Urinary bladder (tissue), 4 donors: ENCODE results near the gene CCDC83. TPM values are rescaled to one million over a fixed set of nuclear protein-coding genes. Genes with fewer than 3 reads are reported as not detected.

Experiments used
- DNase-seq: peaks from one replicate; pipeline ENCODE4 v3.0.0-alpha.2; 2015; ENCODE audit errors: extremely low spot score
- H3K27ac ChIP-seq: one replicate; pipeline ENCODE4 v1.5.1; 2013; ENCODE audit warnings: low read depth, mild to moderate bottlenecking, moderate library complexity
- H3K36me3 ChIP-seq: one replicate; pipeline ENCODE4 v1.6.1; 2013; ENCODE audit warnings: mild to moderate bottlenecking, moderate library complexity; ENCODE audit not compliant: insufficient read depth
- H3K4me1 ChIP-seq: one replicate; pipeline ENCODE4 v1.6.1; 2013; ENCODE audit warnings: mild to moderate bottlenecking, moderate library complexity; ENCODE audit not compliant: insufficient read depth
- H3K4me3 ChIP-seq: one replicate; pipeline ENCODE4 v1.5.1; 2013; ENCODE audit warnings: low read depth, low read length
- WGBS: extraction: QIAGEN DNeasy Blood & Tissue Kit; methylation state at CpG from one replicate; pipeline ENCODE4 v1.1.7; 2013; 5-methylcytosine and 5-hydroxymethylcytosine counted together
- polyA plus RNA-seq: library from polyadenylated mRNA; stranded (reverse); fragments of 200-250 nt; gene quantifications from one replicate; pipeline ENCODE4 v1.2.3, GENCODE V29; 2013
- total RNA-seq: library from RNA; depleted of rRNA; stranded (reverse); fragments of >200 nt; gene quantifications from one replicate; pipeline ENCODE4 v1.2.3, GENCODE V29; 2014
- donor health status: healthy with polysubstance abuse.
- donor health status: healthy.

CCDC83 gene
- total and polyA plus RNA-seq, 2 donors = not detected

DNA sequence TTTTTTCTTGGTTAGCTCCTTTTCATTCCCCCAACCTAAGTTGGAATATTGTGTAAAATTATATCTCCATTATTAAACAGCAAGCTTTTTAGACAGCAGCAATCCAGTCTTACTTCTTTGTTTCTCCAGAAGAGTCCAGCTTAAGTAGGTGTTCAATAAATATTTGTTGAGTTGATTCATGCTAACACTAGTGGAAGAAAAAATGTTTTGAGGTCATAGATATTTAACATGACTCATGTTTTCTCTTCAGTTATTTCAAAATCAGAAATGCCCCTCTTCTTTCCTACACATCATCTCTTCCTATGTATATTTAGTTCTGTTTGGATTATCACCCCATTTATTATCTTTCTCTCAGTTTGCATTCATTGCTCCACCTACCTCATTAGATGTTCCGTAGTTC lies 20.3 kb downstream of the CCDC83 start:
- H3K4me3 ChIP-seq = no peak overlapping the region
- no peaks in the 10 kb centered on the region for H3K36me3 ChIP-seq
- H3K27ac ChIP-seq = no peak overlapping the region
- H3K4me1 ChIP-seq = no peaks in the 10 kb centered on the region
- WGBS = 92% methylated on average over 1 of the region's 1 CpG
- DNase-seq = no peak

DNA sequence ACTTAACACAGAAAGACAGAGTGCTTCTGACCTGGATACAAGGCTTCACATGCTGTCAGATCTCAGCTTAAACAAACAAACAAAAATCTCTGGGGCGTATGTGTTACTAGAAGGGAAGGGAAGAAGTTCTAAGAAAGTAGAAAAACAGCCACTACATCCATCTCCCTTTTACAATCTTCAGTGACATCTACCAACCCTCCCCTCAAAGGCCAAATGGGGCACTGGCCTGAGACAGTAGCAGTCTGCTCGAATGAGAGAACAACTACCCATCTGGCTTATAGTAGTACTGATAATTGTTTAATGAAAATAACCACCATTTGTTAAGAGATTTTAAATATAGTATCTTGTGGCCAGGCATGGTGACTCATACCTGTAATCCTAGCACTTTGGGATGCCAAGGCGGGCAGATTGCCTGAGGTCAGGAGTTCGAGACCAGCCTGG lies 29.4 kb downstream of the CCDC83 start:
- H3K27ac ChIP-seq = no peak overlapping the region
- WGBS = 67% methylated on average over 4 of the region's 4 CpGs
- DNase-seq = no peak

DNA sequence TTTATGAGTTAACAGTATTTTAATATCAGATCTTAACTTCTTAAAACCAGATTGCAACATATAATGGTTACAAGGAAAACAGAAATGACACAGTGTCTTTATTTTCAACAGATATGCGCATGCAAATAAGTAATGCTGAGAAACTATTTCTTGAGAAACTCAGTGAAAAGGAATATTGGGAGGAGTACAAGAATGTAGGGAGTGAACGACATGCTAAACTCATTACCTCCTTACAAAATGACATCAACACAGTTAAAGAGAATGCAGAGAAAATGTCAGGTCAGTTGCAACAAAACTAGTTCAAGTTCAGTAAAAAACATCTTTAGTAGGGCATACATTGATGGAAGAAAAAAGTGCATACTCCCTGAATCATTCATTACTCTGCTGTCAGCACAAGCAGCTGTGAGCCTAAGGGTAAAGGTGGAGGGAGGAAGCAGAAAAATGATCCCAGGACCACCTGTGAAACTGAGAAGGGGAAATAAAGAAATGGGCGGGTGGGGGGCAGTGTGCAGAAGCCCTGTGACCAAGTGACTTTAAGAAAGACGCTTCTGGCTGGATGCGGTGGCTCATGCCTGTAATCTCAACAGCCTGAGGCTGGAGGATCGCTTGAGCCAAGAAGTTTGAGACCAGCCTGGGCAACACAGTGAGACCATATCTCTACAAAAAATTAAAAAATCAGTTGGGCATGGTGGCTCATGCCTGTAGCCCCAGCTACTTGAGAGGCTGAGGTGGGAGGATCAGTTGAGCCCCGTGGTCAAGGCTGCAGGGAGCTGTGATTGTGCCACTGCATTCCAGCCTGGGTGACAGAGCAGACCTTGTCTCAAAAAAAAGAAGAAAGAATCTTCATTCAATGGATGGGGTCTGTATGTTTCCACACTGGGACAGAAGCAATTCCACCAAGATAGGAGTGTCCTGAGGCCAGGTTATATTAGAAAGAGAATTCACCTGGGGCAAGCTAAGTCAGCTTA lies 31.2 kb downstream of the CCDC83 start:
- no peak for DNase-seq
- Histone ChIP-seq H3K4me3 (no peak overlapping the region), H3K4me1 (no peaks in the 10 kb centered on the region), H3K27ac (no peak overlapping the region), H3K36me3 (no peaks in the 10 kb centered on the region)
- 79% methylated on average over 7 of the region's 7 CpGs for WGBS

More for the DNA sequence above, 29.4 kb downstream of the CCDC83 start:
- H3K4me1 ChIP-seq = no peaks in the 10 kb centered on the region
- H3K4me3 ChIP-seq = no peak overlapping the region
- H3K36me3 ChIP-seq = no peaks in the 10 kb centered on the region

DNA sequence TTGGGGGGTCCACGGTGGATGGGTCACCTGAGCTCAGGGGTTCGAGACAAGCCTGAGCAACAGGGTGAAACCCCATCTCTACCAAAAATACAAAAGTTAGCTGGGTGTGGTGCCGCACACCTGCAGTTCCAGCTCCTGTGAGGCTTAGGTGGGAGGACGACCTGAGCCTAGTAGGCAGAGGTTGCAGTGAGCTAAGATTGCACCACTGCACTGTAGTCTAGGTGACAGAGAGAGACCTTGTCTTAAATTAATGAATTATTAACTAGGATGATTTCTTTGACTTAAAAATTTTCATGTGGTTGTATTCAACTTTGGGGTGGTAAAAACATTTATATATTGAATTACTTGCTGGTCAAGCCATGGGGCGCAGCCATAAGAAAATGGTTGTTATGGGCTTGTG lies 33.9 kb downstream of the CCDC83 start:
- no peaks in the 10 kb centered on the region for H3K36me3 ChIP-seq
- no peaks in the 10 kb centered on the region for H3K4me1 ChIP-seq
- no peak overlapping the region for H3K4me3 ChIP-seq
- WGBS = 88% methylated on average over 5 of the region's 5 CpGs
- H3K27ac ChIP-seq = no peak overlapping the region
- no peak for DNase-seq

DNA sequence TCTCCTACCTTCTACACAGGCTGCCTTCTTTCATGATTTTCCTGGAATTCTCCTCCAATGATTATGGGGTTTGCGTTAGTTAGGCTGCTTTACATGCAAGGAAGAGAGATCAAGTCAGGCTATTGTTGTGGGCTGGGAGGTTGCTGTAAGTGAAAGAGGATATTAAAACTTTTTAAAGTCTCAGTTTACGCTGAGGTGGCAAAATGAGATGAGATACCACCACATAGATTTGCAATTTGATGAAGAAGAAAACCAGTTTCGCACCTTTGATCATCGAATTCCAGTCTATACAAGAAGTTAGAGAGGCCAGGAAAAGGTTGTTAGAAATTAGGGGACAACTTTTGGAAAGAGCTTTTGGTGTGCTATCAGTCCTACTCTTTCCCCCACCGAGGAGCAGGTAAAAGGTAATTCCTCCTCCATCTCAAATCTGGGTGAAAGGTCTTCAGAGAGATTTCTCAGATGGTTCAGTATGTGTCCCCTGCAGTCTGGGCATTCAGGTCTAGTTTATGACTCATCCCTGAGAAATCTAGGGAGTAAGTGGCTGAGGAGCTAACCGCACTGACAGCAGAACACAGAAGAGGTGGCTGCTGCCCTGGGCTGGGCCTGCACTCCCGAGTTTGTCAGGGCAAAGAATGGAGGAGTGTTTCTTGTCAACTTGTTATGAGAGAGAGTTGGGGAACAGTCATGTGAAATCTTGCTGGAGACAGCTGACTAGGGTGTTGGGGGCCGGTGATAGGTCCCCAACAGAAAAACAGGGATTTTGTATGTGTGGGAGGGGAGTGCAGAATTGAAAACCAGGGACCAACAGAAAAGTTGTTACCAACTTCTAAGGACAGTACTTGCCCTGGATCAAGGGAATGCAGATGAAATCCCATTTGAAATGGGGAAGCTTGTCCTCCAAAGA lies 34.7 kb downstream of the CCDC83 start:
- 81% methylated on average over 8 of the region's 8 CpGs for WGBS
- no peak for DNase-seq

DNA sequence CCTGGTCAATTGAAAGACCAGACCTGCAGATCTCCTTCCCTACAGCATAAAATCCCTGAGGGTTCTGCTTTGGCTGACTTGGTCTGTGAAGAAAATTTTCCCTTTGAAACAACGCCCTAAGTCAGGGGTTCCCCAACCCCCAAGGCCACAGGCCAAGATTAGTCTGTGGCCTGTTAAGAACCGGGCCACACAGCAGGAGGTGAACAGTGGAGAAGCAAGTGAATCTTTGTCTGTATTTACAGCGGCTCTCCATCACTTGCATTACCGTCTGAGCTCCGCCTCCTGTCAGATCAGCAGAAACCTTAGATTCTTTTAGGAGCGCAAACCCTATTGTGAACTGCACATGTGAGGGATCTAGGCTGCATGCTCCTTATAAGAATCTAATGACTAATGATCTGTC lies 38.2 kb downstream of the CCDC83 start:
- Histone ChIP-seq H3K36me3 (no peaks in the 10 kb centered on the region), H3K27ac (no peak overlapping the region), H3K4me1 (no peaks in the 10 kb centered on the region), H3K4me3 (no peak overlapping the region)
- 63% methylated on average over 6 of the region's 6 CpGs for WGBS
- DNase-seq = no peak

More for the DNA sequence above, 34.7 kb downstream of the CCDC83 start:
- Histone ChIP-seq H3K4me3 (no peak overlapping the region), H3K27ac (no peak overlapping the region), H3K36me3 (no peaks in the 10 kb centered on the region), H3K4me1 (no peaks in the 10 kb centered on the region)

DNA sequence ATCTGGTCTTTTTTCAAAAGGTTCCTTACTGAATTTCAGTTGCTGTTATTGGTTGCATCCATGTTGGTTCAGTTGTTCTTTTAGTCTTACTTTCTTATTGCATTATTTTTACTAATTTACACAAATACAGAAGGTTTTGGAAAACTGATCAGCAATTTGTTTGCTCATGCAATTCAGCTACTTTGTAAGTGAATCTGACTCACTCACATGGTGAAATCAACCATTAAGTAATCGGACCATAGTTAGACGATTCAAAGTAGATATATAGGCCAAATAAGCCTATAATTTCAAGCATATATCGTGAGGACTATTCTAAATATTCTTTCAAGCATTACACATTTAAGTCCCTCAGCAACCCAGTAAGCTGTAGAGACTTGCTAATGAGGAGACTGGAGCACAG lies 41.7 kb downstream of the CCDC83 start:
- no peak for DNase-seq
- WGBS = 96% methylated on average over 3 of the region's 3 CpGs
- Histone ChIP-seq H3K27ac (no peak overlapping the region), H3K4me1 (no peaks in the 10 kb centered on the region), H3K36me3 (no peaks in the 10 kb centered on the region), H3K4me3 (no peak overlapping the region)

DNA sequence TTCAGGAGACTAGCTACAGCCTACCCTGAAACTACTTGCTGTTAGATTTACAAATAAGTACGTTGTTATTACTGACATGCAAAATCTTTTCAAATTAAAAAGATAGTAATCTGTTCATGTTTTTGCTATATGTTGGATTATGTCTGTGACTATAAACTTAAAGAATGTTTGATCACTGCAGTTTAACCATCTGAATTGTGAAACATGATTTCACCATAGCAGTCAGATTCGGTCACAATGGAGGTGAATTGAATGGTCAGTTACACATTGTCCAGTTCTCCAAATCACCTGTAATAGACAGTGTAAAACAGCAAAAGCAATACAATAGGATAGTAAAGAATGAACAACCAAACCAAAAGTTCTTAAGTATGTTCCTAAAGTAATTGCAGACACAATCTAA lies 43.3 kb downstream of the CCDC83 start:
- no peaks in the 10 kb centered on the region for H3K36me3 ChIP-seq
- DNase-seq = no peak
- H3K4me1 ChIP-seq = no peaks in the 10 kb centered on the region
- WGBS = 48% methylated on average over 2 of the region's 2 CpGs
- no peak overlapping the region for H3K27ac ChIP-seq
- H3K4me3 ChIP-seq = no peak overlapping the region

DNA sequence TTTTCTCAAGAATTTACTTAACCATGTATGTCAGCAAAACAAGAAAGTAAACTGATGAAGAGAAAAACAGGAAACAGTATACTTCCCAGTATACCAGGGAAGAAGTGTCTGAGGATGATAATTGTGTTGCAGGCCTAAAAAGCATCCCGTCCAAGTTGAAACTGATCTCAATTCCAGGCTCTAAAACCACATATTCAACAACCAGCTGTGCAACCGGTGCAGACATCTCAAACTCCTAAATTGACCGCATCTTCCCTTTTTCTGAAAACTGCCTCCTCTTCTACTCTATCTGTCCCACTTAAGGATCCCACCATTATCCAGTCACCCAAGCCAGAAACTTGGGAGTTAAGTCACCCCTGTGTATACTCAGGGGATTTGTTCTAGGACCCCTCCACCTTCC lies 47.2 kb downstream of the CCDC83 start:
- no peak for DNase-seq
- no peak overlapping the region for H3K27ac ChIP-seq
- no peaks in the 10 kb centered on the region for H3K36me3 ChIP-seq
- no peaks in the 10 kb centered on the region for H3K4me1 ChIP-seq
- H3K4me3 ChIP-seq = no peak overlapping the region
- 86% methylated on average over 3 of the region's 3 CpGs for WGBS

DNA sequence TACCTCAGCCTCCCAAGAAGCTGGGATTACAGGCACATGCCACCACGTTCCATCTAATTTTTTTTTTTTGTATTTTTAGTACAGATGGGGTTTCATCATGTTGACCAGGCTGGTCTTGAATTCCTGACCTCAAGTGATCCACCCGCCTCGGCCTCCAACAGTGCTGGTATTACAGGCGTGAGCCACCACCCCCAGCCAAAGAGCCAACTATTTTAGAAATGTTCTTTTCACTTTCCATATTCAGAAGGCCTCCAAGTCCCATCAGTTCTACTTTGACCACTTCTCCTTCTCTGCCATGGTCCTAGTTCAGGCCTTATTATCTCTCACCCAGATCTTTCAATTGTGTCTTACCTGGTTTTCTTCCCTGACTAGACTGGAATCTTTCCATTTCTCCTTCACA lies 48.2 kb downstream of the CCDC83 start:
- no peak overlapping the region for H3K4me3 ChIP-seq
- H3K4me1 ChIP-seq = no peaks in the 10 kb centered on the region
- WGBS = 92% methylated on average over 4 of the region's 4 CpGs
- DNase-seq = no peak
- no peaks in the 10 kb centered on the region for H3K36me3 ChIP-seq
- no peak overlapping the region for H3K27ac ChIP-seq

DNA sequence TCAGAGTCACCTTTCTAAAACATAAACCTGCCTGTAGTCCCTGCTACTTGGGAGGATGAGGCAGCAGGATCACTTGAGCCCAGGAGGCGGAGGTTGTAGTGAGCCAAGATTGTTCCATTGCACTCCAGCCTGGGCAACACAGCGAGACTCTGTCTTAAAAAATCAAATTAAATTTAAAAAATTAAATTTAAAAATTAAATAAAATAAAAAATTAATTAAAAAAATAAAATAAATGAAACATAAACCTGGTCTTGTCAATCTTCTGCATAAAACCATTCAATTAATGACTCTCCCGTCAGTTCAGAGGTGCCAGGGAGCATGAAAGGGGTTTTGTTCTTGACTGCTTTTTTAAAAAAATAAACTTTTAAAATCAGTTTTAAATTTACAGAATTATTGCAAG lies 48.6 kb downstream of the CCDC83 start:
- Histone ChIP-seq H3K27ac (no peak overlapping the region), H3K4me3 (no peak overlapping the region), H3K36me3 (no peaks in the 10 kb centered on the region), H3K4me1 (no peaks in the 10 kb centered on the region)
- no peak for DNase-seq
- WGBS = 98% methylated on average over 3 of the region's 3 CpGs

DNA sequence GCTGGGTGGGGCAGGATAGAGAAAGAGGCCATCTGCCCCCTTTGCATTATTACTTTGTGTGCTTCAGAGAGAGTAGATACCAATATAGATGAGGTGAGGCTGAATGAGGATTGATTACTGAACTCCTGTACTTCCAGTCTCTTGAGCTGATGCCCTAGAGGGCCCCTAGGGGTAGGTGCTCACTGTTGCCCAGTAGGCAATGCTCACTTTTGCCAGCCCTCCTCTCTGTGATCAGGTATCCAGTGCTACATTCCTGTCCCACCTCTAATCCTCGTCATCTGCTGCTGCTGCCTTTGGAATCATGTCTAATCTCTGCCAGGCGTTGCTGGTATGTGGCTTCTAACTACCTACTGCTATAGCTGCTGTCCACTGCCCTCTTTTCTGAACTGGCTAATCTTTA lies 57.2 kb downstream of the CCDC83 start:
- 57% methylated on average over 2 of the region's 2 CpGs for WGBS
- DNase-seq = no peak
- H3K36me3 ChIP-seq = no peaks in the 10 kb centered on the region
- no peaks in the 10 kb centered on the region for H3K4me1 ChIP-seq
- H3K4me3 ChIP-seq = no peak overlapping the region
- H3K27ac ChIP-seq = no peak overlapping the region

DNA sequence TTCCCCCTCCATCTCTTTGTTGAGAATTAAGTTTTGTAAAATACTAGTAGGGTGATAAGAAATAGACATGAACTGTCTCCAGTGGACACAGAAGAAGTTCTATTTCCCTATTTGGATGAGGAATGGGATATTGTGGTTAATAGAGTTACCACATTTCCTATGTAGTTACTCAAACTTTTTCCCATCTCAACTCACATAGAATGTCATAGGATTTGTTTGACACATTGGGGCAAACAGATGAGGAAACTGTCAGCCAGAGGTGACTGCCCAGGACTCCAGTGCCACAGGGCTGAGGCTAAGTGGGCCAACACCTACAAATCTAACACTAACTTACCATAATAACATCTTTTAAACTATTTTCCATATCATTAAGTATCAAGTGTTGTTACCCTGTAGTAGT lies 58.3 kb downstream of the CCDC83 start:
- no peak overlapping the region for H3K4me3 ChIP-seq
- DNase-seq = no peak
- no peaks in the 10 kb centered on the region for H3K36me3 ChIP-seq
- no peak overlapping the region for H3K27ac ChIP-seq
- H3K4me1 ChIP-seq = no peaks in the 10 kb centered on the region

DNA sequence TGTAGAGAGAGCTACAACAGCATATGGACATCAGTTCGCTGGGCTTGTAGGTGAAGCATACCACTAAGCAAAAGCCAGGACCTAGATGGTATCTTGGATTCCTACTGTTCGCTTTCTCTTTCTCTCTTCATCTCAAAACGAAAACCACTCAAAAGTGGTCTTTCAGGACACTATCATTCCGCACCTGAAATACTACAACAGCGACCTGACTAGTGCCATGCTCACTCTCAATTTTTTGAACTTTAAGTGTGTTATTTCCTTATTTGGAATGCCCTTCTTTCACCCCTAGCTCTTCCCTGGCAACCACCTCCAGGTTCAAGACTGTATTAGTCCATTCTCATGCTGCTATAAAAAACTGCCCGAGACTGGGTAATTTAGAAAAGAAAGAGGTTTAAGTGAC lies 59.2 kb downstream of the CCDC83 start:
- no peaks in the 10 kb centered on the region for H3K36me3 ChIP-seq
- no peak overlapping the region for H3K27ac ChIP-seq
- no peak overlapping the region for H3K4me3 ChIP-seq
- no peak for DNase-seq
- 87% methylated on average over 6 of the region's 6 CpGs for WGBS
- H3K4me1 ChIP-seq = no peaks in the 10 kb centered on the region
